Measurements from ENCODE around the gene SPON1.

DNA sequence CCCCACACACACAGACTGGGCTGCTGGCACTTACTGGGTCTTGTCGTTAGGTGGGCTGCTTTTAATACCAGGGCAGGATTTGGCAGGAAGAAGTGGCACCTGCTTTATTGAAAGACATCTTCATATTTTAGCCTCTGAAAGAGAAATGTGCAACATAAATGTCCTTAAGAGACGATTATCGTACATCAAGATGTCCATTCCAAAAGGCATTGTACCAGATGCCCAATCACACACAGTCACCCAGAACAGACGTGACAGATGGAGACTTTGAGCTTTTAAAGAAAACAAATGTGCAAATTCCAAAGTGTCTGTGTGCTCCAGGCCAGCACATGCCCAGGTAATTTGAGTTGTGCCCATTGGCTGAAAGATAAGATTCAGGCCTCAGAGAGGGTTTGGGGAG lies 240.8 kb downstream of the SPON1 start:
- TF ChIP-seq POLR2AphosphoS5 (IDR thresholded peaks at IDR 0.05) = no peak
- TF ChIP-seq EP300 (IDR thresholded peaks at IDR 0.05) = no peak
- TF ChIP-seq POLR2A (IDR thresholded peaks at IDR 0.05) = no peak

Measured in suprapubic skin (tissue), 4 donors.